Measurements from ENCODE around the gene SIPA1L3.

SIPA1L3 gene

DNA sequence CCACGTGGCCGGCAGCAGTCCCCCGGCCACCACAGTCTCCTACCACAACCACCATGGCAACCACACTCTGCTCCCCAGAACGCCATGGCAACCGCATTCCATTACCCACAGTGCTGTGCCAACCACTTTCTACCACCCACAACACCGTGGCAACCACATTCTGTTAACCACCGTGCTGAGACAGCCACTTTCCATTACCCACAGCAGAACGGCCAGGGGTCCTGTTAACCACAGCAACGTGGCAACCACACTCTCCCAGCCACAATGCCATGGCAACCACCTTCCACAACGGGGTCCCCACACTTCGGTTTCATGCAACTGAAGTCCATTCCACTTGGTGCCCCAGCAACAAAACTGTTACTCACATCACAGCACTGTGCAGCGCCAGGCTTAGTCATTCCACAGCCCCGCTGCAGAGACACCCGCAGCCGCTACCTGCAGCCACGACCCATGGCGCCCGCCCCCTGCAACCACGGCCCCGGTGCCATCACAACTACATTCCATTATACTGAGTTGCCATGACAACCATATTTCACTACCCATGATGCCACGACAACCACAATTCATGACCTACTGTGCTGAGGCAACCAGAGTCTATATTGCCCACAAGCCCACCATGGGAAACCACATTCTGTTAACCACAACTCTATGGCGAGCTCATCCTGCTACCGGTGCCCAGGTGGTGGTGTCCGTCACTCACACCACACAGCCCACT is 307.1 kb downstream of the SIPA1L3 start:
- Histone ChIP-seq H3K27ac (ENCODE audit: low read depth, low read length, poor library complexity, severe bottlenecking) (no peak overlapping the region), H3K4me3 (ENCODE audit: low read depth, low read length, poor library complexity, severe bottlenecking) (no peak overlapping the region), H3K79me2 (ENCODE audit: insufficient read depth, low read length) (no peaks in the 10 kb centered on the region), H3K4me2 (ENCODE audit: low read length) (peak overlapping the region; percentile 39; the same call in 1 of the 2 replicates), H4K20me1 (ENCODE audit: insufficient read depth, low read length) (no peaks in the 10 kb centered on the region), H3K4me1 (ENCODE audit: insufficient read depth, low read length, severe bottlenecking) (peaks cover 24% of the 10 kb centered on the region), H3F3A (ENCODE audit: insufficient read depth, low read length) (no peaks in the 10 kb centered on the region), H3K27me3 (ENCODE audit: insufficient read depth, low read length) (0 out of 2 replicates have a peak, but pooled peaks cover 5% of the 10 kb centered on the region), H3K9ac (ENCODE audit: low read length) (no peak overlapping the region), H3K9me2 (ENCODE audit: low read depth, low read length) (no peaks in the 10 kb centered on the region), H3K36me3 (ENCODE audit: insufficient read depth, low read length) (no peaks in the 10 kb centered on the region), H3K9me3 (ENCODE audit: low read length) (no peaks in the 10 kb centered on the region), H2AFZ (ENCODE audit: low read length) (no peak overlapping the region)
- TF ChIP-seq EZH2 (IDR thresholded peaks at IDR 0.05; ENCODE audit: borderline replicate concordance, low read length): no peak
- TF ChIP-seq, protein P1, sequence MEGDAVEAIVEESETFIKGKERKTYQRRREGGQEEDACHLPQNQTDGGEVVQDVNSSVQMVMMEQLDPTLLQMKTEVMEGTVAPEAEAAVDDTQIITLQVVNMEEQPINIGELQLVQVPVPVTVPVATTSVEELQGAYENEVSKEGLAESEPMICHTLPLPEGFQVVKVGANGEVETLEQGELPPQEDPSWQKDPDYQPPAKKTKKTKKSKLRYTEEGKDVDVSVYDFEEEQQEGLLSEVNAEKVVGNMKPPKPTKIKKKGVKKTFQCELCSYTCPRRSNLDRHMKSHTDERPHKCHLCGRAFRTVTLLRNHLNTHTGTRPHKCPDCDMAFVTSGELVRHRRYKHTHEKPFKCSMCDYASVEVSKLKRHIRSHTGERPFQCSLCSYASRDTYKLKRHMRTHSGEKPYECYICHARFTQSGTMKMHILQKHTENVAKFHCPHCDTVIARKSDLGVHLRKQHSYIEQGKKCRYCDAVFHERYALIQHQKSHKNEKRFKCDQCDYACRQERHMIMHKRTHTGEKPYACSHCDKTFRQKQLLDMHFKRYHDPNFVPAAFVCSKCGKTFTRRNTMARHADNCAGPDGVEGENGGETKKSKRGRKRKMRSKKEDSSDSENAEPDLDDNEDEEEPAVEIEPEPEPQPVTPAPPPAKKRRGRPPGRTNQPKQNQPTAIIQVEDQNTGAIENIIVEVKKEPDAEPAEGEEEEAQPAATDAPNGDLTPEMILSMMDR (IDR thresholded peaks at IDR 0.05; ENCODE audit: low read length): peak; percentile 11; the same call in 1 of the 2 replicates

GRCh38 chr19:38216785-38217641 is 310.0 kb downstream of the SIPA1L3 start:
- Histone ChIP-seq H2AFZ (ENCODE audit: low read length) (no peak overlapping the region), H3K9me2 (ENCODE audit: low read depth, low read length) (no peaks in the 10 kb centered on the region), H3K36me3 (ENCODE audit: insufficient read depth, low read length) (no peaks in the 10 kb centered on the region), H3K27ac (ENCODE audit: low read depth, low read length, poor library complexity, severe bottlenecking) (no peak overlapping the region), H3K4me3 (ENCODE audit: low read depth, low read length, poor library complexity, severe bottlenecking) (no peak overlapping the region), H3K27me3 (ENCODE audit: insufficient read depth, low read length) (no peaks in the 10 kb centered on the region), H3K9ac (ENCODE audit: low read length) (no peak overlapping the region), H3F3A (ENCODE audit: insufficient read depth, low read length) (no peaks in the 10 kb centered on the region), H3K79me2 (ENCODE audit: insufficient read depth, low read length) (no peaks in the 10 kb centered on the region), H3K4me2 (ENCODE audit: low read length) (no peak overlapping the region), H3K4me1 (ENCODE audit: insufficient read depth, low read length, severe bottlenecking) (peaks cover 15% of the 10 kb centered on the region), H3K9me3 (ENCODE audit: low read length) (no peaks in the 10 kb centered on the region), H4K20me1 (ENCODE audit: insufficient read depth, low read length) (no peaks in the 10 kb centered on the region)
- TF ChIP-seq, protein P1 (IDR thresholded peaks at IDR 0.05; ENCODE audit: low read length): no peak
- no peak for TF ChIP-seq EZH2 (IDR thresholded peaks at IDR 0.05; ENCODE audit: borderline replicate concordance, low read length)

- no peak overlapping the region for H2AFZ ChIP-seq (ENCODE audit: low read length)
- H3K27me3 ChIP-seq (ENCODE audit: insufficient read depth, low read length): no peaks in the 10 kb centered on the region
- no peaks in the 10 kb centered on the region for H3K9me2 ChIP-seq (ENCODE audit: low read depth, low read length)
- H3K4me3 ChIP-seq (ENCODE audit: low read depth, low read length, poor library complexity, severe bottlenecking): no peak overlapping the region
- no peaks in the 10 kb centered on the region for H3K36me3 ChIP-seq (ENCODE audit: insufficient read depth, low read length)
- H3K9ac ChIP-seq (ENCODE audit: low read length): no peak overlapping the region
- H3K9me3 ChIP-seq (ENCODE audit: low read length): no peaks in the 10 kb centered on the region
- TF ChIP-seq, protein P1 (IDR thresholded peaks at IDR 0.05; ENCODE audit: low read length): no peak
- no peak for TF ChIP-seq EZH2 (IDR thresholded peaks at IDR 0.05; ENCODE audit: borderline replicate concordance, low read length)
- no peaks in the 10 kb centered on the region for H4K20me1 ChIP-seq (ENCODE audit: insufficient read depth, low read length)
- no peaks in the 10 kb centered on the region for H3K79me2 ChIP-seq (ENCODE audit: insufficient read depth, low read length)
- peaks cover 16% of the 10 kb centered on the region for H3K4me1 ChIP-seq (ENCODE audit: insufficient read depth, low read length, severe bottlenecking)
- H3F3A ChIP-seq (ENCODE audit: insufficient read depth, low read length): no peaks in the 10 kb centered on the region
- H3K27ac ChIP-seq (ENCODE audit: low read depth, low read length, poor library complexity, severe bottlenecking): no peak overlapping the region
- H3K4me2 ChIP-seq (ENCODE audit: low read length): no peak overlapping the region
Measured at GRCh38 chr19:38218204-38218603, 311.2 kb downstream of the SIPA1L3 start.

Measured in OCI-LY1 (cell line).